HG03045 (cell line): ENCODE data around the gene ERC1.

Source experiments
- ATAC-seq: cut with Tn5 transposase; IDR thresholded peaks from one replicate; pipeline ENCODE4 v1.9.1; 2021; ENCODE audit warnings: mild to moderate bottlenecking, moderate library complexity; ENCODE audit not compliant: unreplicated experiment

Gene ERC1

GRCh38 chr12:1424674-1425395 lies 433.8 kb downstream of the ERC1 start:
- ATAC-seq = no peak

GRCh38 chr12:1425396-1425729 lies 434.3 kb downstream of the ERC1 start:
- no peak for ATAC-seq

DNA sequence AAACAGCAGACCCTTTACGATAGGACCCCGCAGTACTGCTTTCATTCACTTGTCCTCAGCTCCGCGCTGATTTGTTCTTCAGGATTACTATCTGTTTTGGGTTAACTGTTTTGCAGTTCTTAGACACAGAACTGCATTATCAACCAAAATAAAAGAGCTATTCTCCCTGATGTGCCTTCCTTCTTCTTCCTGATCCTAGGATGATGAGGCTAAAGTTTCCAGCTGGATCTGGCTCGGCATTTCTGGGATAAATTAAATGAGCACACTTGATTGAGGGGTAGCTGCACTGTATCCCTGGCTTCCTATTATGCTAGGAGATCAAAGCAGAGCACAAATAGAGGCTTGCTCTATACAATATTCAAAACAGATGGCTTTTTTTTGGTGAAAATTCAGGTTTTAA lies 437.6 kb downstream of the ERC1 start:
- ATAC-seq = no peak

- ATAC-seq = no peak
Observed at GRCh38 chr12:1429980-1430379, 439.0 kb downstream of the ERC1 start.

DNA sequence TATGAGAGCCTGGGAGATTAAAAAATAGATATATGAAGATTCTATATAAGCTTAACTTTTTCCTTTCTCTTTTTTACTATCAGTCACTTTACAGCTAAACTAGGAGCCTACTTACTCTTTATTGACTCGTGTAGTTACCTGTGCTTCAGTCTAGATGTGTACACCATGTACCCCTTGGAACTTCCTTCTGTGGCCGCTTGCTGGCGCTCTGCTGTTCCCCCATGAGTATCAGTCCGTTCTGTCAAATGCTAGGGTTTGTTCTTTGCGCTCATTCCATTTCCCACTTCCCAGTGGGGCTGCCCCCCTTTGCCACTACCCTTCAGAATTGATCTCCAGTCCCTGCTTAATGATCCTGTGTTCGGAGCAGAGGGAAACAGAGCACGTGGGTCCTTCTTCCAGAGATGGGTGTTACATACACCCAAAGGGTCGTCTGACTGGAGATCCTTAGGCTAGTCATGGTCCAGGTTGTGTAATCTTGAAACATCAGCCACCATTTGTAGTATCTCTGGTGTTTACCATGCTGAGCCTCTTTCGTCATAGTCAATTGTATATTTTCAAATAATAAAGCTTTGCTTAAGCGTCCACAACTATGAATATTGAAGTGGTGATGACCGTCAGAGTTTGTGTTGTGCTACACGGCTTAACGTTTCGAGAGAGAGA lies 443.4 kb downstream of the ERC1 start:
- ATAC-seq = no peak

GRCh38 chr12:1435044-1435443 lies 444.0 kb downstream of the ERC1 start:
- no peak for ATAC-seq

GRCh38 chr12:1435456-1435855 lies 444.4 kb downstream of the ERC1 start:
- no peak for ATAC-seq

DNA sequence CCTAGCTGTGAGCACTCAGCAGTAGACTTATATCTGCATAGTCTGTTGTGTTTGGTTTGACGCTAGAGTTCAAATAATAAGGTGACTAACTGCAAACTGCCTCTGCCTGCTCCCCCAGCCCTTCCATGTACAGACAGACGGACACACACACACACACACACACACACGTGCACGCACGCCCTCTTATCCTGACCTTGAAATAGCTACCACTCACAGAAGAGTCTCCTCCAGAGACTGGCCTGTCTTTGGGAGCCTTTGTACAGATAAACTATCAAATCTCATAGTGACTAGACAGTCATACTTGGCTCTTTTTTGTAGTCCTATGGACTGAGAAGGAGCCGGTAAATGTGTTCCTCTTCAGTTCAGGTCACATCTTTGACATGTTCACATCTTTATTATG lies 445.0 kb downstream of the ERC1 start:
- ATAC-seq = no peak

DNA sequence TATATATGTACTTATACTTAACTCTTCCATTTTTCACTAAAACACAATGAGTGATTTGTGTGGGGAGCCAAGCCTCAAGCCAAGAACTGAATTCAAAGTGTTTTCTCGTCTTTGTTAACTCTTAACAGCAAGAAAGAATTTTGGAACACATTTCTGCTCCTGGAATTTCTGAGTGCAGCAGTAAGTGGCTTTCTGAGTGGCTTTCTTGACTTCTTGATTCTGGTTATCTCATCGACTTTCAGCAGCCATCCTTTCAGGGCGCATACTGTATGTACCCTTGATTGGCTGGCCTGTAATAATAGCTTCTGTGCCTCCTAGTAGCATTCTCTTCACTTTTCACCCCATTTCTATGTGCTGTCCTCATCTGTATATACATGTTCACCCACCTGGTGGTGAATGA lies 446.0 kb downstream of the ERC1 start:
- no peak for ATAC-seq

DNA sequence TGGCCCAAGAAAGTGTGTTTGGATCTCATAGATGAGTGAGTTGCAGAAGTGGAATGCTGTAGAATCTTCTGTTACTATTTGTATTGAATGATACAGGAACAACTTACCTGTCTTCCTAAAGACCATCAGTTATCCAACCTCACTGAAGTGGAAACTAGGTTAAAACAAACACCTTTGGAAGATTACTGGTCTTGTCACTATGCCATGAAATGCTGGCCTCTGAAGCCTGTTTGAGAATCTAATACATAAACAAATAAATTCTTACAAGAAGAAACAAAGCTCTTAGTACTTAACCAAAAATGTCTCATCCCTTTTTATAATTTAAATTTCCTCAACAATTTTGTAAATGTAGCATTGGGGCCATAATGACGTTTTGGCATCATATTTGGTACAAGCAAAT lies 448.2 kb downstream of the ERC1 start:
- ATAC-seq = no peak

DNA sequence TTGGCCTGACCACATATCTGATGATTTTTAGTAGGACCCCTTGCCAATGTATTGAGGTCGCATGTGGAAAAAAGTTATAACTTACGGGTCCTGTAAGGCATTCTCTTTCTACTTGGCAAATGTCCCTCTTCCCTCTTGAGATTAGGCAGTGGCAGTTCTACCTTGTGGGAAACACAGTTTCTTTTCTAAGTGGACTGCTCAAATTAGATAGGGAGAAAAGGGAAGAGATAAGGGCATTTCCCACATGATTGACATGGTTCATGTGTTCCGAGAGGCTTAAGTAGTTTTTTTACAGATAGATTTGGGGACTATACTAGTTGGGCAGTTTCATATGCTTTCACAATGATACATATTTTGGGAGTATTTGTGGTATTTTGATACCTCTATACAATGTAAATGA lies 448.7 kb downstream of the ERC1 start:
- no peak for ATAC-seq

GRCh38 chr12:1443421-1444141 lies 452.6 kb downstream of the ERC1 start:
- ATAC-seq = no peak

DNA sequence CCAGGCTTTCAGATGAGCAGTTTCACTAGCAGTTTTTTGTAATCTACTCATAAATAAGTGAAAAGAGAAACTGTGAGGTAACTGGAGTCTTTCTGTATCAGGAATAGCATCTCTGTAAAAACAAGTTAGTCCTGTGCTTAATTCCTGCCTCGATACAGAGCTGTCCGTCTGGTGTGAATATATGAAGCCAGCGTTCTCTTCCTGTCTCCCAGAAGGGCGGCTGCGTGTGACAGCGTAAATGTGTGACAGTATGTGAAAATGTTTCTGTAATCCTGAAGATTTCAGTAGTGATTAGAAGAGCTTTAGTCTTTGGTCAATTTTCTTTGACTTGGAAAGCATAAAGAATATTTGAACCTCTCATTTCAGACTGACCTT lies 453.1 kb downstream of the ERC1 start:
- no peak for ATAC-seq

GRCh38 chr12:1445807-1446206 lies 454.8 kb downstream of the ERC1 start:
- ATAC-seq = no peak

GRCh38 chr12:1448336-1448735 lies 457.3 kb downstream of the ERC1 start:
- ATAC-seq = no peak

- ATAC-seq = no peak
Observed at GRCh38 chr12:1453810-1454209, 462.8 kb downstream of the ERC1 start.

DNA sequence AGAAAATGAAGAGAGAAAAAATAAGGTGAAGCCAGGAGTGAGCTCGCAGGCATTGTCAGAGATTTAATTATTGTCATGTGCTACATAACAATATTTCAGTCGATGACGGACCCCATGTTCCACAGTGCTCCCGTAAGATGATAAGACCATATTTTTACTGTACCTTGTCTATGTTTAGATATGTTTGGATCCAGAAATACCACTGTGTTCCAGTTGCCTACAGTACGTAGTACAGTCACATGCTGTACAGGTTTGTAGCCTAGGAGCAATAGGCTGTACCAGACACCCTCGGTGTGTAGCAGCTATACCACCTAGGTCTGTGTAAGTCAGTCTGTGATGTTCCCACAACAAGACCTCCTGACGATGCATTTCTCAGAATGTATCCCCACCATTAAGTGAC lies 465.9 kb downstream of the ERC1 start:
- ATAC-seq = no peak

GRCh38 chr12:1457901-1458300 lies 466.9 kb downstream of the ERC1 start:
- no peak for ATAC-seq

DNA sequence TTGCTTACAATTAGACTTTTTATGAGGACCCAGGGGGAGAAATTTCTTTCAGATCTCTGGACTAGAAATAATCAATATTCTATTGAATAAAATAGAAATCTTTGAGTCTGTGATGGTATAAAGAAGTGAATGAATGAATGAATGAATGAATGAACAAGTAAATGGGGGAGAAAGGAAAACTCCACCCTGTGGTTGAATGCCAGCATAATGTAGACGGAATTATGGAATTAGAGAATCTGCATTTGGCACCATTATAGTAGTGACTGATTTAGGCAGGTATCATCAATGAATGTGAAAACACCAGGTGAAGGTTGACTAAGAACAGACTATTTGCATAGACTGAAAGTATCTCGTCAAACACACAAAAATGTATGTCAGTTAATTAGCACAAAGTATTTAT lies 468.3 kb downstream of the ERC1 start:
- no peak for ATAC-seq

DNA sequence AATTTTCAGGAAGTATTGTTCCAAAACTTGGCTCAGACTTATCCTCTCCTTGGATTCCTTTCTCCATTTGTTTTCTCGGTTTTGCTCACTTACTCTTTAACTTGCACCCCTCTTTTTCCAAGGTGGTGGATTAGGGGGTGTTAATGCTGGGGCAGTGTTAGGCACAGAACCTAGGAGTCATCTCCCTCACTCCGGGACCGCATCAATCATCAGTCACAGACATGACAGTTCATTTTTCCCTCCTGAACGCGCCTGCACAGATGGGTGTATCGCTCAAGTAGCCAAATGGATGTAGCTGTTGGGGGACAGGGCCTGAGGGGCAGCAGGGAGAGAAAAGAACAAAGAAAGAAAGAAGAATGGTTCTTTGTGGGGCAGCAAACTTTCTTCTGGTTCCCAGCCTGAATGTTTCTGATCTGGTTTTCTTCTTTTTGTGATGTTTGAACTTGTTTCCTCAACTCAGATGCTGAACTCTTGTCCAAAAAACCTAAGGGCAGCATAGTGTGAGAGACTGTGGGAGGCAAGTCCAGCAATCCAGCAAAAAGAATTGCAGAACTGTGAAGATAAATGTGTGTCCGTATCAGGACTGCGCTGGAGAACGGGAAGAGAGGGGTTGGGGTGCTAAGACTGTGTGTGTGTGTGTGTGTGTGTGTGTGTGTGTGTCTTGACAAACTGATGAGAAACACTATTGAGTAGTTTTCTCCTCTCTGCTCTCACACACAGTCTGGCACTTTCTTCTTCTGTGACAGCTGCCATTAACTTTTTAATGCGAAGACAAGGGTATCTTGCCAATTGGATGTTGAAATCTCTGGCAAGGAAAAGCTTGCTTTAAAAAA lies 472.3 kb downstream of the ERC1 start:
- no peak for ATAC-seq

- no peak for ATAC-seq
Observed at GRCh38 chr12:1464925-1465324, 473.9 kb downstream of the ERC1 start.
